GM06990 (cell line): ENCODE data around the gene ZNRF1.
A peak's percentile ranks its signal among the peaks of the same experiment; 100 is the strongest.
"Not testable (repeated sequence)": the region's sequence is repeated elsewhere in the genome, so short reads cannot be mapped to it uniquely, and the experiment has no call there.

Experiments used
- DNase-seq: peaks from one replicate; pipeline ENCODE4 v3.0.0-alpha.2; 2011; ENCODE audit not compliant: insufficient read length; ENCODE audit errors: extremely low read depth
- H3K27me3 ChIP-seq: replicated peaks from 2 replicates; pipeline ENCODE4 v1.6.0; 2011; ENCODE audit warnings: low read length; ENCODE audit not compliant: control insufficient read depth, insufficient read depth
- H3K36me3 ChIP-seq: 2 replicates; pipeline ENCODE4 v1.5.1; 2011; ENCODE audit warnings: low read length; ENCODE audit not compliant: control insufficient read depth, insufficient read depth
- H3K4me3 ChIP-seq: replicated peaks from 2 replicates; pipeline ENCODE4 v1.5.1; 2011; ENCODE audit warnings: low read depth, mild to moderate bottlenecking, control low read depth, low read length
- CTCF ChIP-seq: IDR thresholded peaks from 2 replicates; pipeline ENCODE4 v1.5.1; 2011; ENCODE audit warnings: low read length, control low read depth, mild to moderate bottlenecking, inconsistent platforms; ENCODE audit not compliant: insufficient read depth, poor library complexity, severe bottlenecking

Gene ZNRF1

GRCh38 chr16:74984529-74985296 lies 14.1 kb upstream of the ZNRF1 start, which contains the start of gene WDR59:
WDR59 (minus strand) TSS chr16:74985123; CDS start chr16:74985017, 106 bp downstream.
- TF ChIP-seq CTCF, result no peak
- Histone ChIP-seq H3K36me3 (no peaks in the 10 kb centered on the region; the same call in 1 of the 2 replicates), H3K27me3 (no peaks in the 10 kb centered on the region), H3K4me3 (peak within 1 kb of the TSS; percentile 99)
- DNase-seq, result peak; percentile 95

GRCh38 chr16:74987027-74987681 lies 11.7 kb upstream of the ZNRF1 start:
- DNase-seq, result no peak
- Histone ChIP-seq H3K36me3 (no peaks in the 10 kb centered on the region; the same call in 1 of the 2 replicates), H3K27me3 (no peaks in the 10 kb centered on the region), H3K4me3 (no peak overlapping the region)
- no peak for TF ChIP-seq CTCF

GRCh38 chr16:74989864-74990263 lies 9.0 kb upstream of the ZNRF1 start:
- not testable (repeated sequence) for H3K27me3 ChIP-seq, H3K4me3 ChIP-seq, DNase-seq, H3K36me3 ChIP-seq

GRCh38 chr16:74990832-74991231 lies 8.0 kb upstream of the ZNRF1 start:
- no peak overlapping the region for H3K4me3 ChIP-seq
- no peaks in the 10 kb centered on the region for H3K36me3 ChIP-seq
- H3K27me3 ChIP-seq, result no peaks in the 10 kb centered on the region
- no peak for TF ChIP-seq CTCF
- no peak for DNase-seq

GRCh38 chr16:74991268-74991592 lies 7.6 kb upstream of the ZNRF1 start:
- TF ChIP-seq CTCF, result no peak
- H3K27me3 ChIP-seq, result no peaks in the 10 kb centered on the region
- no peak for DNase-seq
- H3K4me3 ChIP-seq, result no peak overlapping the region
- no peaks in the 10 kb centered on the region for H3K36me3 ChIP-seq

- Histone ChIP-seq H3K27me3 (no peaks in the 10 kb centered on the region), H3K4me3 (no peak overlapping the region), H3K36me3 (no peaks in the 10 kb centered on the region)
- no peak for TF ChIP-seq CTCF
- DNase-seq, result no peak
Observed at GRCh38 chr16:74991593-74992403, 7.0 kb upstream of the ZNRF1 start.
